RPMI8226 (cell line): Measurements from ENCODE around the gene IFIT1B.
A peak's percentile ranks its signal among the peaks of the same experiment; 100 is the strongest.
"Not testable (repeated sequence)": the region's sequence is repeated elsewhere in the genome, so short reads cannot be mapped to it uniquely, and the experiment has no call there.

ENCODE experiments used
- DNase-seq: peaks from one replicate; pipeline ENCODE4 v3.0.0-alpha.2; 2015

Gene IFIT1B, protein sequence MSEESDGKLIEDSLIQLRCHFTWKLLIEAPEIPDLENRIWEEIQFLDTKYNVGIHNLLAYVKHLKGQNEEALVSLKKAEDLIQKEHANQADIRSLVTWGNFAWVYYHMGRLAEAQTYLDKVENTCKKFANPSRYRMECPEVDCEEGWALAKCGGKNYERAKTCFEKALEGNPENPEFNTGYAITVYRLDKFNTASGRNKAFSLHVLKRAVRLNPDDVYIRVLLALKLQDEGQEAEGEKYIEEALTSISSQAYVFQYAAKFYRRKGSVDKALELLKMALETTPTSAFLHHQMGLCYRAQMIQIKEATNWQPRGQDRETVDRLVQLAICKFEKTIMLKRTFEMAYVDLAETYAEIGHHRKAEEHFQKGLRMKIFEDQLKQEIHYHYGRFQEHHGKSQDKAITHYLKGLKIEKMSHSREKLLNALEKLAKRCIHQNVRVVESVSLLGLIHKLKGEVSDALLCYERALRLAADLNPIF

DNA sequence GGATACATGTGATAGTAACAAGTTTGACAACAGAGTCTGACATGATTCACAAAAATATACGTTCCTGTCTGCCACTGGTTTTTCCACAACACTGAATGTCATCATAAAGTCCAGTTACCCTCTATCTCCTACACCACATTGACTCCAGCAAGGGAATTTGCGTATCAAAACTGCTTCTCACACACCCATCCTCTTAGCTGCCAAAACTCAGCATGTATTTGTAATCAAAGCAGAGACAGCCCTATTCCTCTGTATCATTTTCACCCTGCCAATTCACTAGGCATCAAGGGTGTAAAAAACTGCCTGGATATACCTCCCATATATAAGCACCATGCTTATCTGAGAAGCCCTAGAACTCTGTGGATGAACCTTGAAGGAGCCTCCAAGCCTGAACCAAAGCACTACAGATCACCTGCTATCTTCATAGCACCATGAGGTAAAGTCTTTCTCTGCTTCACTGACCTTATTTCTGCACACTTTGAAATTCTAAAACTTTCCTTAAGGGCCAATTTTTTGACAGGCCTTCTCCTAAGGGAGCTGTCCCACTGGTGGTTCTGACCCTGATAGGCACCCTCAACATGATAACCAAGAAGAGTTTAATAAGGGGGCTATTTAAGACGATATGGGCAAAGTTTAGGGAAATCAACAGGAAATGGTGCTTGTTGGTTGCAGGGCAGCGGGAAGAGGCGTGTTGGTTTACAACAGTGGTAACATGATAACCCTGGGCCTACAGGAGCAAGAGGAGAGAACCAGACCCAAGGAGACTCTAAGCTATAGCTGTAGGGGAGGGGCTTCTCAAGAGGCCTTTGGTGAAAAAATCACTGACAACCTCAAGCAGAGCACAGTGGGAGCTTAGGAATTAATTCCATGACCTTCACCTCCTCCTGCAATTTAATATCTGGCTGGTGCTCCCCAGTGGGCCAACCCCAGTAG, at the start of gene IFIT1B:
Gene IFIT1B (plus strand): TSS at position 352 of the 933 bp plus-strand sequence. CDS start 80 bp downstream, at position 432.
- no peak for DNase-seq

DNA sequence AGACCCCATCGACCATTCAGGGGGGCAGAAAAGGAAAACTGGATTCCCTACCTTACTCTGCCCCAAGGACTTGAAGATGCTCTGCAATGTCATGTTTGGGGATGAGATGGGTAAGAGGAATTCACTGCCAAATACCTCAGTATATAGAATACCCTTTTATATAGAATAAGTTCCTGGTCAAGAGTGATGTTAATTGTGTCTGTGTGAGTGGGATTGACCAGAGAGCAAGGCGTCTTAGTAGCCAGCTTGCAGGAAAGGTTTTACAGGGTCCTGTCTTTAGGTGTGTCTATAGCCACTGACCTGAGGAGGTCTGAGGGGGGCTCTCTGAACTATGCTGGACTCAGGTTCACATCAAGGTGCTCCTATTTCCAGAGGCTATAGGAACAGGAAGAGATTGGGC, 48.7 kb upstream of the IFIT1B start:
- no peak for DNase-seq

DNA sequence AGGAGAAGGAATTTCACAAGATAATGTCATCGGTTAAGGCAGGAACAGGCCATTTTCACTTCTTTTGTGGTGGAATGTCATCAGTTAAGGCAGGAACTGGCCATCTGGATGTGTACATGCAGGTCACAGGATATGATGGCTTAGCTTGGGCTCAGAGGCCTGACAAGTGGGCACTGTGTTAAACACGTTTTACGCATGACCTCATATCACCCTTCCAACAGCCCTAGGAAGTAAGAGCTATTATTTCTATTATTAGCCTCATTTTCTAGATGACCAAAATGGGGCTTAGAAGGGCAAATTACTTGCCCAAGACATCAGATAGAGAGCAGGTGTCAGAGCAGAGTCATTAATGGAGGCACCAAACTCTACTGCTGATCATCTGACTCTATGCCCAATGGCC, 47.8 kb upstream of the IFIT1B start:
- DNase-seq = not testable (repeated sequence)

DNA sequence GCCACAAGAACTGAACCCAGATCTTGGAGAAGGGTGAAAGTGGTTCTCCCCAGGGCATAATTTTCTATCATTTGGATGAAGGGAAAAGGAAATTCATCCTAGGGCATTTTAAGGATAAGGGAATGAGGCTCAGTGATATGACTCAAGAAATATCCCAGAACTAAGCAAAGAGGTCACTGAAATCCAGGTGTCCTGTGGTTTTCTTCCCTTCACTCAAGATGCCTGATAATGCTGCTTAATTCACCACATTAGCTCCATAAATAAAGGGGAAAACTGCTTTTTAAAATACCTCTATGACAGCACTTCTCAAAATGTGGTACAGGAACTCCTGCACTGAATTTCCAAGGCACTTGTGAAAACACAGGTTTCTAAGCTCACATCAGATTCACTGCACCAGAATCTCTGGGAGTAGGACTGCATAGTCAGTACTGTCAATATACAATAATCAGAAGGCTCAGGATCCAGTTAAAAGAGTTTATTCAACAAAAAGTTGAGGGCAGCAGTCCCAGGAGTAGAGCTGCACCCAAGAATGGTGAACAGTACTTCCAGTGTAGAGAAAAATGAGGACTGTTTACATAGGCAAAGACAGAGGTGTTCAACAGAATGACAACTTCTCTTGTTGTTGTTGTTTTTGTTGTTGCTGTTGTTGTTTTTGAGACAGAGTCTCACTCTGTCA, 47.2 kb upstream of the IFIT1B start:
- no peak for DNase-seq

DNA sequence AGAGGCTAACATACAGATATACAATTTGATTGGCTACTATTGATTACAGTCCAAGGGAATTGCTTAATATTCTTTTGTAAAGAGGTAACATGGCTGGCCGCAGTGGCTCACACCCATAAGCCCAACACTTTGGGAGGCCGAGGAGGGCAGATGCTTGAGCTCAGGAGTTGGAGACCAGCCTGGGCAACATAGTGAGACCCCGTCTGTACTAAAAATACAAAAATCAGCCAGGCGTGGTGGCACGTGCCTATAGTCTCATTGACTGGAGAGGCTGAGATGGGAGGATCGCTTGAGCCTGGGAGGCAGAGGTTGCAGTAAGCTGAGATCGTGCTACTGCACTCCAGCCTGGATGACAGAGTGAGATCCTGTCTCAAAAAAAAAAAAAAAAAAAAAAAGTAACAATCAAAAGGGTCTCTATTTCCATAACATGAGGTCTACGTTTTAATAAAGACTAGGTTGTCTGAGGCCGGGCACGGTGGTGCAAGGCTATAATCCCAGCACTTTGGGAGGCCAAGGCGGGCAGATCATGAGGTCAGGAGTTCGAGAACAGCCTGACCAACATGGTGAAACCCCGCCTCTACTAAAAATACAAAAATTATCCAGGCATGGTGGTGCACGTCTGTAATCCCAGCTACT, 46.3 kb upstream of the IFIT1B start:
- not testable (repeated sequence) for DNase-seq

DNA sequence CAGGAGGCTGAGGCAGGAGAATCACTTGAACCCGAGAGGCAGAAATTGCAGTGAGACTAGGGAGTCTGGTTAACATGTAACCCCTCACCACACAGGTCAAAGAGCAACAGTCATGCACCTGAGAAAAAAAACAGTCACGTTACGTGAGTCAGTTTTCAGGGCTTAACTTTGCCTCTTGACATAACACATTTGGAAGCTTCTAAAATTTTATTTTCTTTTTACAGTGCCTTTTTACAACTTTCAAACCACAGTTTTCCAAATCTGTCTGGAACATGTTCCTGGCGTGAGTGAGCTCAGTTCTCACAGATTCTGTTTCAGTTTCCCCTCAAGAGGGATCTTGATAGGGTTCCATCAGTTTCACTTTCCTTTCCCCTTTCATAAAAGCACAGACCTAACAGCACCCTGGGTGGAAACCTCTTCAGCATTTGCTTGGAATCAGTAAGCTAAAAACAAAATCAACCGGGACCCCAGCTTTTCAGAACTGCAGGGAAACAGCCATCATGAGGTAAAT, 45.7 kb upstream of the IFIT1B start:
- peak; percentile 71 for DNase-seq

DNA sequence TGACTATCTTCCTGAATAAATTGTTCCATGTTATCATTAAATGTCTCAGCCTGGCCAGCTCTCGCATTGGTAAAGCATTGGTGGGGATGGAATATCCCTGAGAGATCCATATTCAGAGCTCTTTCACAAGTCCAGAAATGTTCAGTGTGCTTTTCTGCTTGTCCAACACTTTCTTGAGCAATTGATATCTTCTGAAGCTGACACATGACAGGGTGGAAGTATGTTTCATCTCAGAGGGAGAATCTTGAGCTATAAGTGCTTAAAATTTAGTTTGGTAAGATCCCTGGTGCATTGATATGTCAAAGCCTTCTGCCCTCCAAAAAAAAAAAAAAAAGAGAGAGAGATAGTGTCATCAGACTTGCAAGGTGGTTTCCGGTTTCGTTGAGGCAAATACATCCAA, 42.6 kb upstream of the IFIT1B start:
- no peak for DNase-seq

DNA sequence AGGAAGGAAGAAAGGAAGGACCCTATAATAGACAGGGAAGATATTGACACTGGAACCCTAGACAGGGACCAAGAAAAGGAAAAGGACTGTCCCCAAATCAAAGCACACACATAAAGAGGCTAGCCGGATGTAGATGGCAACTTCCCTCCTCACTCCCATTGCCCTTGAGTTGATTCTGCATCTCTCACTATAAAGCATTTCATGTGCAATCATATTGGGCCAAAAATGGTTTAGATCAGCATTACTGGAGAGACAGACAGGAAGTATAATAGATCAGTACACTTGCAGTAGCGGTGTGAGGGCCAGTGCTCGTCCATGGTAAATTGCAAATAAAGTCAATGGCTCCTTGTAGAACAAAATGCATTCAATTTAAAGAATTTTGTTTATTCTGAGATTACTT, 41.6 kb upstream of the IFIT1B start:
- DNase-seq = no peak

DNA sequence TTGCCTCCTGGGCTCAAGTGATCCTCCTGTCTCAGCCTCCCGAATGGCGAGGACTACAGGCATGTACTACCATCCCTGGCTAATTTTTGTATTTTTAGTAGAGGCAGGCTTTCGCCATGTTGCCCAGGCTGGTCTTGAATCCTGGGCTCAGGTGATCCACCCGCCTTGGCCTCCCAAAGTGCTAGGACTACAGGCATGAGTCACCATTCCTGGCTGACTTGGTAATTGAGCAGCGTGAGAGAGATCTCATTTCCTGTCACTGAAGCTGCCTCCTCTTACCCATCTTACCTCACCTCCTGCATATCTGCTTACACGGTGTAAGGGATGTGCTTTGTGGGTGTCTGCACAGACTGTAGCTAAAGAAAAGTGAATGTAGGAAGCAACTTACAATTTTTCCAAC, 40.4 kb upstream of the IFIT1B start:
- DNase-seq = no peak

DNA sequence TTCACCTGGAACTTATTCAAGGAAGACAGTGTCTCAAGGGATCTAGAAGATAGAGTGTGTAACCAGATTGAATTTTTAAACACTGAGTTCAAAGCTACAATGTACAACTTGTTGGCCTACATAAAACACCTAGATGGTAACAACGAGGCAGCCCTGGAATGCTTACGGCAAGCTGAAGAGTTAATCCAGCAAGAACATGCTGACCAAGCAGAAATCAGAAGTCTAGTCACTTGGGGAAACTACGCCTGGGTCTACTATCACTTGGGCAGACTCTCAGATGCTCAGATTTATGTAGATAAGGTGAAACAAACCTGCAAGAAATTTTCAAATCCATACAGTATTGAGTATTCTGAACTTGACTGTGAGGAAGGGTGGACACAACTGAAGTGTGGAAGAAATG, 39.1 kb upstream of the IFIT1B start:
- DNase-seq = no peak

DNA sequence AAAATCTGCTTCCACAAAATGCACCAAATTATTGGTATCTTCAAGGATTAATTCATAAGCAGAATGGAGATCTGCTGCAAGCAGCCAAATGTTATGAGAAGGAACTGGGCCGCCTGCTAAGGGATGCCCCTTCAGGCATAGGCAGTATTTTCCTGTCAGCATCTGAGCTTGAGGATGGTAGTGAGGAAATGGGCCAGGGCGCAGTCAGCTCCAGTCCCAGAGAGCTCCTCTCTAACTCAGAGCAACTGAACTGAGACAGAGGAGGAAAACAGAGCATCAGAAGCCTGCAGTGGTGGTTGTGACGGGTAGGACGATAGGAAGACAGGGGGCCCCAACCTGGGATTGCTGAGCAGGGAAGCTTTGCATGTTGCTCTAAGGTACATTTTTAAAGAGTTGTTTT, 38.0 kb upstream of the IFIT1B start:
- DNase-seq = no peak

DNA sequence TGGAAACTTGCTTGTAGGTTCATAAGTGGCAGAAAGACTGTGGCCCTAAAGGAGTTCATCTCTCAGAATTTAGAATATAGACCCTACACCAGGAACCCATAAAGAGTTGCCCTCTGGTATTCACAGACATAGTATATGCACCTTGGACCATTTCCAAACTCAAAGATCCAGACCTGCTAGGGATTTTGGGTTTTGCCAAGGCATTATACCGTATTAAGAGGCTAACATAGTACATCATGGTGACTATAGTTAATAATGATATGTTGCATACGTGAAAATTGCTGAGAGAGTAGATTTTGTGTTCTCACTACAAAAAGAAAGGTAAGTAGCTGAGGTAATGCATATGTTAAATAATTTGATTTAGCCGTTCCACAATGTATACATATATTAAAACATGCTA, 36.2 kb upstream of the IFIT1B start:
- DNase-seq = no peak

DNA sequence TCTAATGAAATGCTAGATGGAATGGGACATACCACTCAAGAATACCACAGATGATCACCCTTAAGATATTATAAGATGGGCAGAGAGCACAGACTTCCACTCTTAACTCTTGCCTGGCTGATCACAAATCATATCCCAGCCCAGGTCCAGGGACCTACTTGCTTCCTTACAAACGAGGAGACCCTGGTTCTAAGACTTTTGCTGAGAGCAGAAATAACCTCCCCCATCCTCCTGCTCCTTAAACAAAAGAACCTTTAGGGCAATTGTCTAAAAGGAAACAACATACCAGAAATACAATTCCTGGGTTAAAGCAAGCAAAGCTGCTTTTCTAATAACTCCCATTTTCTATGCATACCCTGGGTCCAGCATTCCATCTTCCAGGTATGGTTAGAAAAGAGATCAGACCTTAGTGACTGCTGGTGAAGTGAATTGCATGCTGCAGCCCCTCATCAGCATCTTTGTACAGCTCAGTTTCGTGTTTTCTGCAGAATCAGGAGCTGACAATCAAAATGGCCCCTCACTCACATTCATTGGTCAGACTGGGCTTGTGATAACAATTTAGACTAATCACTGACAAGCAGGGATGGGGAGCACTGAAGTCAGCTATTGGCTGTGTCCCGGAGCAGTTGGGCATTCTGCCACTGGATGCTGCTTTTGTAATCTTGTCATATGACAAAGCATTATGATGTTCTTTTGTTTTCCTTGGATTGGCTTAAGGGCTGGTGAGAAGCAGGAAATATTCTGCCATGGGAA, 35.5 kb upstream of the IFIT1B start:
- DNase-seq = no peak

DNA sequence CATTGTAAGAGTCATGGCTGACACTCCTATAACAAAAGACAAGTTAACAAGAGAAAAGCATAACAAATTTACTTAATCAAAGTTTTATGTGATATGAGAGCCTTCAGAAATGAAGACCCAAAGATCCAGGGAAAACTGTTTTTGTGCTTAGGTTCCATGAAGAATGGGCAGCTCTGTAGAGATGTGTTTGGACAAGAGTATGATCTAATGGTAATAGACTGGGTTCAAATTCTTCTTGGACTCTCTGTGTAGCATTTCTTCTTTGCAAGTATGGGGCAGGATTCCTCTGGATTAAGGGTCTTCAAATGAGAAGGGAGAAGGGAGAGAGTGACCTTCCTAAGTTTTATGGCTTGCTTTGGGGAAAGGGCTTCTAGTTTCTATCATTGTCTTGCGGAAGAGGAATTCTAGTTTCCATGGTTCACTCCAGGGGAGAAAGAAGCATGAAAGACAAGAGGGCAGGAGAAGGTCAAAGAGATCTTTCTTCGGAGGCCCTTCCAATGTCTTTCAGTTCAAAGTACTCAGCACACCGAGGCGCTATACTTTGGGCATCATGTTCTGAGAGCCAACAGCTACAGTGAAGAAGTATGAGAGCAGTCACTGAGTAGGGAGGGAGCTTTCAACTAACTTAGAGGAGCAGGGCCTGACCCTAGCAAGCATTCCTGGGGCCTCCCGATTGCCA, 34.6 kb upstream of the IFIT1B start:
- no peak for DNase-seq

DNA sequence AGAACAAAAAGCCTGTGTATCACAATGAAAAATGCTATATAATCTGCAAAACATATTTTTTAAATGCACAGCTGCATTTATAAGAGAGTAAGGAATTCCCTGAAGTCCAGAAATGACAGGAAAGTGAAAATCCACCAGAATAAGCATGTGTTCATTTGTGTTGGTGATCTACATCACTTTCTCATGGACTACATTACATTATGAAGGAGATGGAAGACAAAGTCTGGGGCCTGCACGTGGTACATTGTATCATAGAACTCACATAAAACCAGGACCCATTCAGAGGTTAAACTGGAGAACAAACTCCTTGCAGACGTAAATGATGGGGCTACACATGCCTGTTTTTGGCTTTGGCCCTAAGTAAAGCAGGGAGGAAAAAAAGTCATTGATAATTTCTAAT, 33.7 kb upstream of the IFIT1B start:
- no peak for DNase-seq

DNA sequence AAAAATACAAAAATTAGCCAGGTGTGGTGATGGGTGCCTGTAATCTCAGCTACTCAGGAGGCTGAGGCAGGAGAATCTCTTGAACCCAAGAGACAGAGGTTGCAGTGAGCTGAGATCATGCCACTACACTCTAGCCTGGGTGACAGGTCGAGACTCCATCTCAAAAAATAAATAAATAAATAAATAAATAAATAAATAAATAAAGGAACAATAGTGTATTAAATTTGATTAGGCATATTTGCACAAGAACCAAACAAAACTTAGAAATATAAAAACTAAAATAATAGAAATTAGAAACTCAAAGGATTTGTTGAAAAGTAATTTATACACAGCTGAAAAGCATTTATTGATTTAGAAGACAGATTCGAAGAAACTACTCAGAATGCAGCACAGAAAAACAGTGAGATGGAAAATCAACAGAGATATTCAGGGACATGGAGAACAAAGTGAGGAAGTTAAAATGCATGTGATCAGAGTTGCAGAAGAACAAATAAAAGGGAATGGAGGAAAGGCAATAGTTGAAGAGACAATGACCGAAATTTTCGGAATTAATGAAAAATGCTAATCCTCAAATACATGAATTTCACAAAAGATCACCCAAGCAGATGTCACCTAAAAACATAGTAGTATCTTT, 32.4 kb upstream of the IFIT1B start:
- DNase-seq = no peak

DNA sequence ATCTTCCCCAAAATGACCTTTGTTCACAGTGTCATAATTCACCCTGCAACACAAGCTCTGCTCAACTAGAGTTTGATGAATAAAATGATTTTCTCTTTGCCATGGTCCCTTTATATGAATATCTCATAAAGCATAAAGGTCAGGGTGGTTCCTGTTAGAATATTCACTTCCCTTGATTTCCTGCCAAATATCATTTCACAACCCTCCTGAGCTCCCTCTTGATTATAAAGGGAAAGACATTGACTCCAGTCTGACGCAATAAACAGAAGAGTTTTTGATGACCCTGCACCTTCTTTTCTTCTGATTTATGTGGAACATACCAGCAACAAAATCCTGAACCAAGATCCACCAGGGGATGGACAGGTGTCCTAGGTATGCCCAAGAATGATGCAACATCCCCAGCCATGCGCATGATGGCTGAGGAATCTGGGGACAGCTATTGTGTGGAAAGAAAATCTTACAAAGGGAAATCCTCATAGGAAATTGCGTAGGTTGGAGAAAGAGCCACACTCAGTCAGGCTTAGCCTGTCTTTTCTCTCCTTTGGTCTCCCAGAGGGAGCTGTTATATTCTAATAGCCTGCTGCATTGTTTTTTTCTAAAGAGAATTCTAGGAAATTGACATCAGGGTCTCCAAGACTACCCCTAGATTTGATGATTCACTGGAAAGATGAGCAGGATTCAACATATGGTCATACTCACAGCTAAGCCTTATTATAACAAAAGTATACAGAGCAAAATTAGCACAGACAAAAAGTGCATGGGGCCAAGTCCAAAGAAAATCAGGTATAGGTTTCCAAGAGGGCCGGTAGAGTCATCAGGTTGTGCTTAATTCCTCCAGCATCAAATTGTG, 31.2 kb upstream of the IFIT1B start:
- DNase-seq = no peak

DNA sequence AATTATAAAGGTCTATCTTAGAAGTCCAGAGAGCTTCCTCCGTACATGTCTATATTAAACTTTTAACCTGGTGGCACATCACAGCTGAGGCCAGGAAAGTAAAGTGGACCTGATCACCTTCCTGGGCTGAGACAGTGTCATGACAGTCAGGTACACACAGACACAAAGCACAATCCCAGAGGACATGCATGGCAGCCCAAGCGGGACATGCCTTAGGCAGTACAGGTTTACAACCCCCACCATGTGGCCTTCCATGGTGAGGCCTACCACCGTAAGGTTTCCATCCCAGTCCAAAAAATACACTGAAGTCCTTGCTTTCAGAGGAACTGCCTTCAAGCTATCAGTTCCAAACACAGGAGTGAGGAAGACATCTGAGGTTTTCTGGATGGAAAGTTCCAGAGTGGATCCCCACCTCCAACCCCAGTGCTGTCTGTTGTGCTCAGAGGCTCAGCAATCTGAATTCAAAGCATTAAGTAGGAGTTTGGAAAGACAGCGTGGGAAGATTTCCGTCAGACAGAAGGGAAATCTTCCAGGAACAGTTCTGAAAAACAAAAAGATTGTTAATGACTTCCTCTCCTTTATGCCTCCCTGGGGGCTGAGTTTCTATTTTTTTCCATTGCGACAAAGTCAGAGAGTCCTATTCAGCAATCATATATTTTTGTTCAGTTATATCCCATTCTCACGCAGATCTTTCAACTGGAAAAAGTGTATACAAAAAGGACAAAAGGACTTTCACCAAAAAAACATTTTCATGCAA, 30.0 kb upstream of the IFIT1B start:
- DNase-seq = no peak

DNA sequence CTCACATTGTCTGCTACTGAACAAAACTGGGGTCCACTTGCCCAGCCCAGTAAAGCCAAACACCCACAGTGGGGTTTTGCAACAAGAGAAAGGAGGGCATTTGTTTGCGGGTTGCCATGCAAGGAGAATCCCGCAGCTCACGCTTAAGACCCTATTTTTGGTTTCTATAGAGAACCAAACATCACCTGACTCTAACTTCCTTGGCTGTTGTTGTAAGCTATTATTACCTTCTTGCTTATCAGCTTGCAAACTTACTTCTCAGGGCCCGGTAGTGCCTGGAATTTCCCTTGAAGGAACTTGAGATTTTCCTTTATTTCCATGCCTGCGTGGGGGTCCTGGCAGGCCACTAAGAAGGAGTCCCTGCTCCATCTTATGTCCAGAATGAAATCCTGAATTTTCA, 29.4 kb upstream of the IFIT1B start:
- no peak for DNase-seq
